H54 (cell line): ENCODE data around the gene MTERF1.
"Not testable (repeated sequence)": the region's sequence is repeated elsewhere in the genome, so short reads cannot be mapped to it uniquely, and the experiment has no call there.

Experiments used
- DNase-seq: peaks from one replicate; pipeline ENCODE4 v3.0.0; 2011; ENCODE audit warnings: low spot score, mixed read lengths; ENCODE audit not compliant: insufficient read length
- FAIRE-seq: peaks from 3 replicates; lab custom pipeline; 2011; peaks lifted over from hg19 to GRCh38; lab: Jason Lieb, UNC
- POLR2A ChIP-seq: IDR thresholded peaks from 2 replicates; pipeline ENCODE4 v1.6.1; 2011; ENCODE audit warnings: low read depth, mild to moderate bottlenecking, low read length

MTERF1 gene

DNA sequence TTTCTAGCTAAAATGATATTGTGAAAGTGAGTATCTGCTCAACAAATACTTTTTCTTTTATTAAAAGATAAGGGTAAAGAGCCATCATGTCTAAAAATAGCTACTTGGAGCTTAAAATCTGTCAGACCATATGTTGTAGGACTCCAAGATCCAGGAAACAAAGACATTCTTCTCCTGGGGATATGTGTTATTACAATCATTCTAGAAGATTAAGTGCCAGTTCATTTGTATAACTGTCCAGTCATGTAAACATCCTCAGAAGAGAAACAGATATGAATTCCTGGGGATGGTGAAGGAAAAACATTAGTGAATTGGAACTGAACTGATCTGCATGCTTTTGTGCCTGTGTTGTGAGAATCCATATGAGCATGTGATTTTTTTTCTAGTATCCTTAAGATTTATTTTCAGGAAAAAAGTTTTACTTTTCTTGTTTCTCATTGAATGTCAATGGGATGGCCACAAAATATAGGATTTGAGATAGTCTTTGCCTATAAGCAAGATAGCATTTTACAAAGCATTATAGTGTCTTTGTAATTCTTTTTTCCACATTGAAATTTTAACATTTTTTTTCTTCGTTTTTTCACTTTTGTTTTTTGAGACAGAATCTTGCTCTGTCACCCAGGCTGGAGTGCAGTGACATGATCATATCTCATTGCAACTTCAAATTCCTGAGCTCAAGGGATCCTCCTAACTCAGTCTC, 14.4 kb upstream of the MTERF1 start:
- FAIRE-seq (no peak), DNase-seq (no peak)
- TF ChIP-seq POLR2A, result no peak

DNA sequence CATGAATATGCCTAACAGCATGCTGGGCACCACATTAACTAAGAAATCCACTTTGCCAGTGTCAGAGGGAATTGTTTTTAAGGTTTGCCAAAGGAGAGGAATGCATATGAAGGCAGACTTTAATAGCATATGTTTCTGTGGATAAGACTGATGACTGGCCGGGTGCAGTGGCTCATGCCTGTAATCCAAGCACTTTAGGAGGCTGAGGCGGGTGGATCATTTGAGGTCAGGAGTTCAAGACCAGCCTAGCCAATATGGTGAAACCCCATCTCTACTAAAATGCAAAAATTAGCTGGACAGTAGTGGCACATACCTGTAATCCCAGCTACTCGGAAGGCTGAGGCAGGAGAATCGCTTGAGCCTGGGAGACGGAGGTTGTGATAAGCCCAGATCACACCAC, 13.2 kb upstream of the MTERF1 start:
- not testable (repeated sequence) for DNase-seq, FAIRE-seq

DNA sequence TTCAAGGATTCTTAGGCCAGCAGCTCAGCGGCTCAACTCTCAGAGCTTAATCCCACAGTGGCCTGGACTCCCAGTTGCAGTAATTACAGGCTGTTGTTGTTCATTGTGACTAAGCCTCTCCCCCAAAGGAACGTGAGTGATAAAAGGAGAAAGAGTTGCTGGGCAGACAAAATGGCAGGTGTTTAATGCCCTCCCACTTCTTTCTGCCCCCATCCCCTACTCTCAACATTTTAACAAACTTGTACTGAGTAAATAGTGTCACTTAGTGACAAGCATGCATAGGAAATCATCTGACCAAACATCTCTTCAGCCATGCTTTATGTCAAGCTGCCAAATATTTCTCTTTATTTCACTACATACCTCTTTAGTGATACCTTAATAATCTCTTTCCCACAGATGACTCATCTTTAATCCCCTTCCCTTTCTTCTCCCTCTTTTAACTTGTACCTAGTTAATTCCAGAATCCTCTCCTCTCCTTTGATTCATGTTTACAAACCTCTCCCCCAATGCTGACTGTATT, 12.4 kb upstream of the MTERF1 start:
- no peak for FAIRE-seq
- TF ChIP-seq POLR2A, result no peak

DNA sequence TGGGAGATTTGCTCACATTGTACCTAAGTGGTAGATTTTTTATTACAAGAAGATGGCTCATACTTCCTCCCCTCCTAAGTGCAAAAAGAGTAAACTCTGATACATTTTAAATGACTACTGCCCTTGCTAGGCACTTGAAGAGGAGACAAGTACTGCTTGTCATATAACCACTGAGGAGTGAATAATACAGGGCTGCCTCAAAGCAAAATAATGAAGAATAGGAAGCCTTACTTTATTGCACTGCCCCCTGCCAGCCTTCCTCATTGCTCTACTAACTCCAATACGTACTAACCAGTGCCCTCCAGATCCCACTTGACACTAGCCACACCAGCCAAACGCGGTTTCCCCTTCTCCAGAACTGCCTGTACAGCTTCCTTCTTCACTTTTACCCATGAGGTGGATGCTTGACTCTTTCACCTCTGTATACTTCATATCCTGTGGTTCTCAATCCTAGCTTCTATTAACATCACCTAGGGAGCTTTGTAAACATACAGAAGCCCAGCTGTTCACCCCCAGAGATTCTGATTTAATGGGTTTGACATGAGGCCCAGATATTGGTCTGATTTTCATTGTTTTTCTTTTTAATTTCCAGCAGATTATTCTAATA, 11.7 kb upstream of the MTERF1 start:
- TF ChIP-seq POLR2A, result no peak
- DNase-seq (no peak), FAIRE-seq (no peak)

More for the DNA sequence above, 12.4 kb upstream of the MTERF1 start:
- DNase-seq, result no peak

DNA sequence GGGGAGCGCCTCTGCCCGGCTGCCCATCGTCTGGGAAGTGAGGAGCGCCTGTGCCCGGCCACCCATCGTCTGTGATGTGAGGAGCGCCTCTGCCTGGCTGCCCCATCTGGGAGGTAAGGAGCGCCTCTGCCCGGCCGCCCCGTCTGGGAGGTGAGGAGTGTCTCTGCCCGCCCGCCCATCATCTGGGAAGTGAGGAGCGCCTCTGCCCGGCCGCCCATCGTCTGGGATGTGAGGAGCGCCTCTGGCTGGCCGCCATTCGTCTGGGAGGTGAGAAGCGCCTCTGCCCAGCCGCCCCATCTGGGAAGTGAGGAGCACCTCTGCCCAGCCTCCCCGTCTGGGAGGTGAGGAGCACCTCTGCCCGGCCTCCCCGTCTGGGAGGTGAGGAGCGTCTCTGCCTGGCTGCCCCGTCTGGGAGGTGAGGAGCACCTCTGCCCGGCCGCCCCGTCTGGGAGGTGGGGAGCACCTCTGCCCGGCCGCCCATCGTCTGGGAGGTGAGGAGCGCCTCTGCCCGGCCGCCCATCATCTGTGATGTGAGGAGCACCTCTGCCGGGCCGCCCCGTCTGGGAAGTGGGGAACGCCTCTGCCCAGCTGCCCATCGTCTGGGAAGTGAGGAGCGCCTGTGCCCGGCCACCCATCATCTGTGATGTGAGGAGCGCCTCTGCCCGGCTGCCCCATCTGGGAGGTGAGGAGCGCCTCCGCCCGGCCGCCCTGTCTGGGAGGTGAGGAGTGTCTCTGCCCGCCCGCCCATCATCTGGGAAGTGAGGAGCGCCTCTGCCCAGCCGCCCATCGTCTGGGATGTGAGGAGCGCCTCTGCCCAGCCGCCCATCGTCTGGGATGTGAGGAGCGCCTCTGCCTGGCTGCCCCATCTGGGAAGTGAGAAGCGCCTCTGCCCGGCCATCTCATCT, 8.0 kb upstream of the MTERF1 start:
- DNase-seq, FAIRE-seq: not testable (repeated sequence)

DNA sequence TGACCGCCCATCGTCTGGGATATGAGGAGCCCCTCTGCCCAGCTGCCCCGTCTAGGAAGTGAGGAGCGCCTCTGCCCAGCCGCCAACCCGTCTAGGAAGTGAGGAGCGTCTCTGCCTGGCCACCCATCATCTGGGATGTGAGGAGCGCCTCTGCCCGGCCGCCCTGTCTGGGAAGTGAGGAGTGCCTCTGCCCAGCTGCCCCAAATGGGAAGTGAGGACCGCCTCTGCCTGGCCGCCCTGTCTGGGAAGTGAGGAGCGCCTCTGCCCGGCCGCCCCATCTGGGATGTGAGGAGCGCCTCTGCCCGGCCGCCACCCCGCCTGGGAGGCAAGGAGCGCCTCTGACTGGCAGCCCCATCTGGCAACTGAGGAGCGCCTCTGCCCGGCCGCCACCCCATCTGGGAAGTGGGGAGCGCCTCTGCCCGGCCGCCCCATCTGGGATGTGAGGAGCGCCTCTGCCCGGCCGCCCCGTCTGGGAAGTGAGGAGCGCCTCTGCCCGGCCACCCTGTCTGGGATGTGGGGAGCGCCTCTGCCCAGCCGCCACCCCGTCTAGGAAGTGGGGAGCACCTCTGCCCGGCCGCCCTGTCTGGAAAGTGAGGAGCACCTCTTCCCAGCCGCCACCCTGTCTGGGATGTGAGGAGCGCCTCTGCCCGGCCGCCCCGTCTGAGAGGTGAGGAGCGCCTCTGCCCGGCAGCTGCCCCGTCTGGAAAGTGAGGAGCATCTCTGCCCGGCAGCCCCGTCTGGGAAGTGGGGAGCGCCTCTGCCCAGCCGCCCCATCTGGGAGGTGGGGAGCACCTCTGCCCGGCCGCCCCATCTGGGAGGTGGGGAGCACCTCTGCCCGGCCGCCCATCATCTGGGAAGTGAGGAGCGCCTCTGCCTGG, 7.1 kb upstream of the MTERF1 start:
- not testable (repeated sequence) for DNase-seq, FAIRE-seq

DNA sequence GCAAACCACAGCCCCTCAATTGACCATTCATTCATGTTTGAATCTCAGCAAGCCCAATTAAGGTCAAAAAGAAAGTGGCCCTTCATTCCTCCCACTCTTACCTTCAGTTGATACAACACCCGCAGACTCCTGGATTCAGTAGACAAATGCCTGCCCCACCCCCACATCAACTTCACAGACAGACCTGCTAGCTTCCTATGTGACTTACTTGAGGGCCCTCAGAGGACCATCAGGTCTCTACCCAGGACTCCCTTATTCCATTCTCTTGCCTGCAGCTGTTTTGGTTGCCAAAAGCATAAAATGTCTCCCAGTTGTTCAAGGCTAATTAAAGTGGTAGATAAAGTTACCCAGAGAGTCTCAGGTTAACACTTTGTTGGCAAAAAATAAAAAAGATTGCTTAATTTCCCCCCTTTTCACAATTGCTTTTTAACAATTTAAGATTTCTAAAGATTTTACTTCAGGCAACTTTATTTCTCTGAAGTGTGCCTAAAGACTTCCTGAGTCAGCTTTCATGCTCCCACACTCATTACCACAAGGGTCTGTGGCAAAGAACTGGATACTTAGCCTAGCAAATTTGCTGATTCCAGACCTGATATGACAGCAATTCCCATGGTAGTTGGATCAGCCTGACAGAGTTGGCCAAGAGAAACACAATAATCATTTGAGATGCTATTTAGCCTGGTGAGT, 3.3 kb upstream of the MTERF1 start:
- no peak for TF ChIP-seq POLR2A
- no peak for DNase-seq
- no peak for FAIRE-seq

DNA sequence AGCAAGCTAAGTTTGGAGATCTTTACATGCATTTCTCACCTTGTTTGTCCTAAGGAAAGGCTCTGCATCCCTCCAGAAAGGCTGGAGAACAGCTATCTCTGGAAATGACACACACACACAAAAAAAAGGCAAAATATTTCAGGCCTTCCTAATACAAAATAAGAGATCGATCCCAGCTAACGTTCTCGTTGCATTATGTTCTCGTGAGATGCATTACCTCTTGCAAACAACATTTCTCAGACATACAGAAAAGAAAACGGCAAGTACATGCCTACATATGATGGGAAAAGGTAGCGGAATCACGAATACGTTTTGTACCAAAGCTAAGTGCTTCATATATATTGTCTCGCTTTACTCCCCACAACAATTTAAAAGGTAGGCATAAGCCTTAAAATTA, 488 bp downstream of the MTERF1 start:
- no peak for TF ChIP-seq POLR2A
- no peak for DNase-seq
- FAIRE-seq, result no peak

DNA sequence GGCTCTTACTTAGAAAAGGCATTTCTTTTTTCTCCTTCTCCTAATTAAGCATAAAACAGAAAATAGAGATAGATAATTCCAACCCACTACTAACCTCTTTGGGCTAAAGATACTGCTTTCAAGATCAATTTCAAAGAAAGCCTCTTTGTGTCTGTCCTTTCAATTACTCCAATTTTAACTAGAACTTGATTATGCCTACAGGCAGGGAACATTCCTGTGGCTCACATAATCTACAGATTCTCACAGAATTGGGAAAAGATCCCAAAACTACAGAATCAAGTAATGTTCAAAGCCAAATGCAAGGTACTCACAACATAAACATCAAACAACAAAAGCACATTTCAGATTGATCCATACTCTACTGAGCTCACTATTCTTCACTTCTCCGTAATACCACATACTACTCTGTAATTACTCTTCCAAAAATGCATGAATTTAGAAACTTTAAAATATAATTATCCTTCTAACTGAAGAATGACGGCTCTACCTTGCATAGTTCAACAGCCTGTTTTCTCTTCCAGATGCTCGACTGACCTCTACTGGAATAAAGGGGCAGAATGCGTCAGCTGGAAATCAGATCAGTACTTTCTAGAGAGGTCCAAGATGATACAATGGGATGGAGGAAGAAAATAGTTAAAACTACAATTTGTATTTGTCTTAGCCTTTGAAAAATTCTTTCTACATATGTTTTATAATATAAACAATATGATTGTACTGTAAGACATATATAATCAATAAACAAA, 3.9 kb downstream of the MTERF1 start:
- DNase-seq (no peak), FAIRE-seq (no peak)
- TF ChIP-seq POLR2A, result no peak

DNA sequence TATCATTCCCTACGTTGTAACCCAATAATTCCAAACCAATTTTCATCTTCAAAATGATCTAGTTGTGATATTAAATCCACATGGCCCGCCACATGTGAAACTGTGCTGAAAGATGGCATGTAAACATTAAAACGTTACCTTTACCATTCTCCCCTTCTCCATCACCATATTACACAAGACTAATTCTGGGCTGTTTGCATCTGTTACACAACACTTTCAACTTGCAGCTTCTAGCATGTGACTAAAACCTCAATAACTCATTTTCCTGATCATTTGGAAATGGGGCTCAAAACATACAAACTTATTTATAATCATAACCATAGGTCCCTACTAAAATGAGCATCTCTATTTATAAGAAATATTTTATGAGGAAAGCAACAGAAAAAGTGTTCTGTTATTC, 4.7 kb downstream of the MTERF1 start:
- no peak for DNase-seq
- FAIRE-seq, result no peak
- no peak for TF ChIP-seq POLR2A

DNA sequence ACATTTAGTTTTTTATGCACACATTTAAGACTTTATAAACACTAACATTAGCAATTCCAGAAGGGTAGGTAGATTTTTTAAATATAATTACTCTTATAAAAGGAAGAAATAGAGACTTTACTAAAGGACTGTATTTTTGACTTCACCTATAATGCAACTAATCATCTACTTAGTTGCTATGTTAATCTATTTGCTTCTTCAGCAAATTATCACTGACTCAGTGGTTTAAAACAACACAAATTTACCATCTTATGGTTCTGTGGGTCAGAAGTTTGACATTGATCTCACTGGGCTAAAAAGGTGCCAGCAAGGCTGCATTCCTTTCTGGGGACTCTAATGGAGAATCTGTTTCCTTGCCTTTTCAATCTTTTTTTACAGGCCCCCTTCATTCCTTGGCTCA, 7.6 kb downstream of the MTERF1 start:
- FAIRE-seq, result no peak
- TF ChIP-seq POLR2A, result no peak

DNA sequence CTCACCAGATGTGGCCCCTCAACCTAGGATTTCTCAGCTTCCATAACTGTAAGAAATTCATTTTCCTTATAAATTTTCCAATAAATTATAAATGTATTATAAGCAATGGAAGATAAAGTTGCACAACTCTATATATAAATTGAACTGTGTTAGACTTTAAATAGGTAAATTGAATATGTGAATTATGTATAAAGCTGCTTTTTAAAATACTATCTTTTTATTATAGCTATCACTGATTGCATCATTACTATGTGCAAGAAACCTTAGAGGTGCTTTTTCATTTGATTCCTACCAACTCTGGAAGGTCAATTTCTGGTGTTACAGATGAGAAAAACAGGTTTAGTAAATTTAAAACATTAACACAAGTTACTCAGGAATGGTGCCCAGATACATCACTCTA, 8.4 kb downstream of the MTERF1 start:
- TF ChIP-seq POLR2A, result no peak
- FAIRE-seq (no peak), DNase-seq (no peak)

More for the DNA sequence above, 7.6 kb downstream of the MTERF1 start:
- no peak for DNase-seq
